Right ventricle myocardium inferior (tissue), 1 donor: ENCODE data around the gene SDK1. TPM values are rescaled to one million over a fixed set of nuclear protein-coding genes. Genes with fewer than 3 reads are reported as not detected.

Experiments used
- ATAC-seq: fragments of 200-7000 bp; cut with Tn5 transposase; one replicate; pipeline ENCODE4 v1.9.1; 2020; ENCODE audit warnings: mild to moderate bottlenecking, moderate library complexity
- DNase-seq: peaks from one replicate; pipeline ENCODE4 v3.0.0; 2021; ENCODE audit errors: missing footprints
- intact Hi-C: fragments of 100-400 bp; cut with DNase I; formaldehyde crosslinking; loops from one replicate; pipeline ENCODE4 v1.11.0; 2022
- total RNA-seq: library from RNA; stranded (reverse); fragmentation: NEBNext Ultra II Directional; extraction: Animal tissue kit (Norgen Biotek cat#: 25700); gene quantifications from one replicate; pipeline ENCODE4 v1.2.1, GENCODE V29; 2021
- donor health status: DM: no; HTN: yes; CAD: no; lungs with severe emphysema.

Gene SDK1
- total RNA-seq, 1 donor from 2014 or later, result 2.3 TPM

DNA sequence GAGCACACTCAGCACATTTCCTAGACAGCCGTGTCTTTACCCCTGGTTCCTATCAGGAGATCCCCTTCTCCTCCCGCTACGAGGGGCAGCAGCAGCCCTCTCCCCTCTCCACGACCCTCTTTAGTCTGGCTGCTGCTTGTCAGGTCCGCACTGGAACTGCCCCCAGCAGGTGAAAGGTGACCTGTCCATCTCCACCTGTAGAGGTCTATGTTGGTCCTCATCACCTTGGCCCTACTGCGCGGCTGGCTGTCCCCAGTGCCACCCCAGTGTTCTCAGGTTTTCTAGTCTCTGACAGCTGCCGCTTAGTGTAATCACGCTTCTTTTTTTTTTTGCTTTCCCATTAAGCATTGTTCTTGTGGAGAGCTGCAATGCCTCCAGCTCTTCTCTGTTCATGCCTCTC is 545.7 kb downstream of the SDK1 start:
- intact Hi-C loops, result no loop called here
- ATAC-seq (no peak), DNase-seq (no peak)

DNA sequence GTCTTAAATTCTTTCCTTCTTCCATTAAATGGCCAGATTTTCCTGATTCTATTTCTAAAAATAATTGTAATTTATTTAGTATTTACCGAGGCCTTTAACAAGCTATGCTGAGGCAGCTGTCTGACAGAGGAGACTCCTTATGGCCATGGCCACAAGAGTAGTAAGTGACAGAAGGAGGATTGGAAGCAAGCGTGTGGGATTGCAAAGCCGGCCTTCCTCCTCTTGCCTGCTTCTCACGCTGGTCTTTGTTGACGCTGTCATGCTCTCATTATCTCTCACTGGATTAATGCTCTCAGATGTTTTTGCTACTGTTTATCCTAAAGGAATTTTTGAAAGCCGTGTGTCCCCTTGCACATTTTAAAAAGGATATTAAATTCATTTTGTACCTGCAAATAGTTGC is 546.3 kb downstream of the SDK1 start:
- no peak for ATAC-seq
- intact Hi-C loops, result no loop called here

DNA sequence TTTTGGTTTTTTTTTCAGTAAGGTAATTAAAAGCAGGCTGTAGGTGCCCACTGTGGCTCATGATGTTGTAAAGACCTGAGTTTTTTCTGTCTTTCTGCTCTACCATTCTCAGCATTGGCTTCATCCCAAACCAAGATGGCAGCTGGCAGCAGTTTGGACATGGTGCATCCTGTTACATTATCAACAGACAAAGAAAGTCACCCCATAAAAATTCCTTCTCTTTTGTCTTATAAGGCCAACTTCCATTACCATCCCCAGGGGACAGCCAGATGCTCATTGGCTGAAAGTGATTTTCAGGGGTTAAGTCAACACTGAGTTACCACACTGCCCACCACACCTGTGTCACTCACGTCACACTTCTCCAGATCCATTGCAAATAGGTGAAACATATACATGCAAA is 558.4 kb downstream of the SDK1 start:
- no peak for ATAC-seq
- intact Hi-C loops, result no loop called here
- no peak for DNase-seq

More for the DNA sequence above, 546.3 kb downstream of the SDK1 start:
- no peak for DNase-seq

DNA sequence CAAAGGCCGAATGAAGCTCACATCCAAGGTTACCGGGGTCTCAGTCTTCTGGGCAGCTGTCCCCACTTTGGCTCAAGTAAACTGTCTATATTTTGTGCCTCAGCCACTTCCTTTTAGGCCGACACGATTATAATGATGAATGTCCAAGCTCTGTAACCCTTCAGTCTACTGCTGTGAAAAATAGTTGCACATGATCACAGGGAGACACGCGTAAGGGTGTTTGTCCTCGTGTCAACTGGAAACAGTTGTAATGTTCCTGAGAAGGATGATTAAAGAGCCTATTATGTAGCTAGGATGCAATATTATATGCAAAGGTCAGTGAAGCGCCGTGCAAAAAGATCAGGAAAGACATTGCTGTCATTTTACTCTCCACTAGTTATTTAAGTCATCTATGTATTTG is 559.9 kb downstream of the SDK1 start:
- no peak for DNase-seq
- intact Hi-C loops, result no loop called here
- no peak for ATAC-seq

DNA sequence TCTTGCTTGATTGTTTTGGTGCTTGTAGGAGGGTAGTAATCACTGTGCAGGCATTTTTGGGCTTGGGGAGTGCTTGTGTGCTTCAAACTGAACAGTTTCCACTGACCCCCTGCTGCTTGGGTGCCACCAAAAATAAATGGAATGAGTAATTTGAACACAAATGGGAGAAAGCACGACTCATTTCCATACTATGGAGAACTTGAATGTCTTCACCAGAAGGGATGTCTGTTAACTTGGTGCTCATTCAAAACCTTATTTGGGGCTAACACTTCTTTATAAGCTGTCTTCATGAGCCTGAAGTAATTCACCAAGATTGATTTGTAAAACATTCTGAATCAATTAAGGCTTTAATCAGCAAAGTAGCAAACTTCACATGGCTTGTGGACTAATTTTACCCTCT is 560.3 kb downstream of the SDK1 start:
- ATAC-seq (no peak), DNase-seq (no peak)
- intact Hi-C loops, result no loop called here

DNA sequence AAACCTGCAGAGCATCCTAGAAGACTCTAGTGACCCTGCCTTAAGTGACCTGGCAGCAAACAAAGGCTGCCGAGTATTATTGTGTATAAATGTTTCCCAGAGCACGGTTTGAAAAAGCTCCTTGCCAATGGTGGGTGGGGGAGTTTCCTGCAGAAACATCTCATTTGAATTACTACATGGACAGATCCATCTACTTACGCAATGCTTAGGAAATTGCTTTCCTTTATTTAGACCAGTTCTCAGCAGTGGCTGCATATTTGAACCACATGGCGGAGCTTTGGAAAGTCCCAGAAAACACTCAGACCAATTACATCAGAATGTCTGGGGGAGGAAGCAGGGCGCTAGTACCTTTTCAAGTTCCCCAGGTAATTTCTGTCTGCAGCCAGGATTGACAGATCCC is 560.9 kb downstream of the SDK1 start:
- intact Hi-C loops, result no loop called here
- peak; percentile 77 for ATAC-seq
- DNase-seq, result no peak

DNA sequence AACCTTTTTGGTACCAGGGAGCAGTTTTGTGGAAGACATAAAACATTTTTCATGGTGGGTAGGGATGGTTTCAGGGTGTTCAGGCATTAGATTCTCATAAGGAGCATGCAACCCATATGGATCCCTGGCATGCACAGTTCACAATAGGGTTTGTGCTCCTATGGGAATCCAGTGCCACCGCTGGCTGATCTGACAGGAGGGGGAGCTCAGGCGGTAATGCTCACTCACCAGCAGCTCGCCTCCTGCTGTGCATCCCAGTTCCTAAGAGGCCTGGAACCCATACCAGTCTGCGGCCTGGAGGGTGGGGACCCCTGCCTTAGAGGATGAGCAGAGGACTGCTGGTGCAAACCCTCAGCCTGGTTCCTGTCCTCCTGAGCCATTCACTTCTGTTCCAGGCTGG is 561.7 kb downstream of the SDK1 start:
- intact Hi-C loops, result no loop called here
- ATAC-seq, result no peak
- DNase-seq, result no peak

DNA sequence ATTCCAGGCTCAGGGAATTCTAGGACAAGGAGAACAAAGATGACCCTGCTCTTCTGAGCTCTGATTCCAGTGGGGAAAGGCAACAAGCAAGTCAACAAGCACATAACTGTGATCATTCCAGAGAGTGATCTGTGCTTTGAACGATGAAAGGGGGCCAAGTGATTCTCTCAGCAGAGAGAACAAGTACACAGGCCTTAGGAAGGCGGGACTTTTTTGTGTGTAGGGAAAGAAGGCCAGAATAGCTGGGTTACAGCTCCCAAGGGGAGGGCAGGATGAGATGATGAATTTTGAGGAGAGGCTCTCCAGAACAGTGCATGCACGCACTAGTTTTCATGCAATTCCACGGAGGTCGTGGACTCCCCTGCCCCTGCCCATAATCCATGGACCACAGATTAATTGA is 565.2 kb downstream of the SDK1 start:
- intact Hi-C loops, result no loop called here
- DNase-seq (no peak), ATAC-seq (peak; percentile 30)

DNA sequence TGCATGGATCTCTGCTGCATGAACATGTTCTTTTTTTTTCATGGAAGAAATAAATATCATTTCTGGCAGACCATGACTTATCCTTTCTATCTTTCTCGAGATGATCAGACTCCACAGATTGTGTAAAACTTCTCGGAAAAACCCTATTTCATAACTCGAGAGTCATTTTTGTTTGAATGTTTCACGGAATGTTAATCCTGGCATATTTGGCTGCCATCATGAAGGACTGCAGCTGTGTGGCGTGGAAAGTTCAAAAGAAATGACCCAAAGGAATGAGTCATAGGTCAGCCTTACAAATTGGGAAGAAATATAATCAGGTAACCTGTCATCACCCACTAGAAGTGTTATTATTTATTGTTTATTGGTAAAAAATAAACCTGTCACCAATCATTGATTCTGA is 566.8 kb downstream of the SDK1 start:
- no peak for DNase-seq
- intact Hi-C loops, result no loop called here
- peak; percentile 52 for ATAC-seq

DNA sequence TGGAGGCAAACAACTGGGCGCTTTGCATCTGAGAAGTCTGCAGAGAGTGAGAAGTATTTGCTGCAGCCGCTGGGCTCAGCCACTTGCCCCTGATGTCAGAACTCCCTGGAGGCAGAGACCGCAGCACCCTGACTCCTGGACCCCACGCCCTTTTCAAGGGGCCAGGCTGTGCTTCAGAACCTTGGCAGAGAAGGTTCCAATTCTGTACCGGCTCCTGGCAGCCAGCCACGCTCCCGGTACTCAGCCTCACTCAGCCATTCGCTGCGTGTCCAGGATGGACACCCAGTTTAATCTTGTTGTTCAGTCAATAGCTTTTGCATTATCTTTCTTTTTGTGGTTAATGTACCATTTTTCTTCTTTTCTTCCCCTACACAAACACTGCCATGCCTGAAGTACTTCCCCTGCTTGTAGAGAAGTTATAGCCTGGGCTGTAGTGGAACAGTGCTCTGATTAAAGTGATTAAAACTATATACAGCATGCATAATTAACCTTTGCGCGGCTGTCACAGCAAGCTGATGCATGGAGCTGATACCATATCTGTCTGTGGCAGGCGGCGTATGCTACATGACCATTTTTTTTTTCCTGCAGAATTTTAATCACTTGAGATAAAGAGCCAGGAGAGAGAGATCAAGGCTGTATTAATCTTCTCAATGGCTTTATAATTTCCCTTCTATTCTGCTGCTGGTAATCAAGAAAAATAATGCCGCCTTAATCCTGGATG is 578.5 kb downstream of the SDK1 start:
- ATAC-seq (peak; percentile 23), DNase-seq (no peak)
- intact Hi-C loops, result no loop called here

DNA sequence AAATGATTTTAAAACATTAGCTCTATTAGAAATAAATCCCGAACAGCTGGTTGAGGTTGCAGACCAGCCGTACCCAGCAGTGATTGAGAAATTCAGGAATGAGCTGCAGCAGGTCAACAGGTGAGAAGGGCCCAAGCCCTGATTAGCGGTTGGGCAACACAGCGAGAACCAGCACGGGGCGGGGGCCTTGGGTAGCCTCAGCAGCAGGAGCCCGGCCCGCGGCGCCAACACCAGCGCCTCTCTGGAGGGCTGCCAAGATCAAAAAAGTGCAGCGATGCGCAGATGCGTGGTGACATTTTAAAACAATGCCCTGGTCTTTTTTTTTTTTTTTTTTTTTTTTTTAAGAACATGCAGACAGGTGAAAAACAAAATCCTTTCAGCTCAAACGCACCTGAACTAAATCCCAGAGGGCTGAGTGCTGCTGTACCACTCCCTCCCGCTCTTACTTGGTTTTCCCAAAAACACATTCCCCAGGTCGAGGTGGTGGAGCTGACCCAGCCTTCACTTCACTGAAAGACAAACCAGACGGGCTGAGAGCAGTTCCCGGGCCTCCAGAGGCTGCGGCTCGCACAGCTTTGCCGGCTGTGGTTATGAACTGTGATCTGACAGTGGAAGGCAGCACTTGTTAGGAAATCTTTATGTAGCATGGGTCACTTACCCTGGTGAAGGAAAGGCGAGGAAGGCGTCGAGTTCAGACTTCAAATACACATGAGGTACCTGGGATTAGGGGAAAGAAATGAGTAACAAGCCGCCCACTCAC is 579.4 kb downstream of the SDK1 start:
- no peak for DNase-seq
- no peak for ATAC-seq
- intact Hi-C loops, result no loop called here

DNA sequence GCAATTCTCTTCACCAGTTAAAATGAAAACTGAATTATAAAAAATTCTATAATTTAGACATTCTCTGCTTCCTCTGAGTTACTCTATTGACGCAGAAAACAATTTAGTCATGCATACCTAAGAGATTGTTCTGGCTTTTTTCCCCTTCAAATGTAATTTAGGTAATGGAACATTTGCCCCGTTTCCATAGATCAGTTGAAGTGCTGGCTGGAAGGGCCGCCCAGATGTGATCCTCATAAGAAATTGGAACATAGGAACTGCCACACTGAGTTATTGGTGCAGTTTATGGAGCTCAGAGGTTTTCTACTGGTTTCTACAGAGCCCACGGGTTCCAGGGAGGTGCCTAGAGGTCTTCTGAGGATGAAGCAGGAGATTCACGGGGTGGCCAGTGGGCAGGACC is 581.7 kb downstream of the SDK1 start:
- DNase-seq (no peak), ATAC-seq (no peak)
- intact Hi-C loops, result no loop called here

DNA sequence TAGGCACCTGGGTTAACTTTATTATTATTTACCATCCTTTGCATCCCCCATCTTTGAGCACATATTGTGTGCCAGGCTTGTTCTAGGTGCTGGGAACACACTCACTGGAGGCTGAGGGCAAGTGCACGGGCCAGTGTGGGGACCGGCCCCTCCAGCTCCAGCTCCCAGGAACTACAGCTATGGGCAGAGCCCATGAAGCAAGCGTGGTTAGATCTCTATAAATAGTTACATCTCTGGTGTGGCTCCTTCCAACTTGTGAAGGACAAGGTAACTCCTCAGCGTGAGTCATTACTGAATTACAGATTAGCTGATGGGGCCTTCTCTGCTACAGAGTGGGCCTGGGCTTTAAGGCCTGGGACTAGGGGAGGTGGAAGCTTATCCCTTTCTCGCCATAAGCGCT is 583.5 kb downstream of the SDK1 start:
- no peak for ATAC-seq
- intact Hi-C loops, result no loop called here
- DNase-seq, result no peak

DNA sequence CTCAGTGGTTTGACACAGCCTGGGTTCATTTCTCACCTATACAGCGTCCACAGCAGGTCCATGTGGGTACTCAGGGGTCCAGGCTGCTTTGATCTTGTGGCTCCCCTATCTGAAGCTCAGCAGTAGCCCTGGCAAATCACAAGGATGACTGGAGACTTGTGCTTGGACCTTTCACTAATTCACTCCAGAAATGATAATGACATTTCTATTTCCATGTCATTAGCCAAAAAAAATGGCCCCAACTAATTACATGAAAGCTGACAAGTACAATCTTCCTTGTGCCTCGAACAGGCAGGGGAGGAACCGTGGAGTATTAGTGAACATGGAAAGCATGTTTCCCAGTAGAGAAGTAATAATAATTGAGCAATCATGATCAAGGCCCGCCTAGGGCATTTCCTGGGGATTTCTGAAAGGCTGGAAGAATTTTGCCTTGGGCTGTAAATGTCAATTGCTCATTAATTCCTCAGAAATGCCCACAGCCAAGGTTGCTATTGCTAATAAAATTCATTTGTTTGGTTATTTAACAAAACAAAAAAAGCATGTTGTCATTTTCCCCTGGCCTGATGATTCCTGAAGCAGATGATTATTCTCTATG is 586.1 kb downstream of the SDK1 start:
- intact Hi-C loops, result no loop called here
- DNase-seq (no peak), ATAC-seq (no peak)

DNA sequence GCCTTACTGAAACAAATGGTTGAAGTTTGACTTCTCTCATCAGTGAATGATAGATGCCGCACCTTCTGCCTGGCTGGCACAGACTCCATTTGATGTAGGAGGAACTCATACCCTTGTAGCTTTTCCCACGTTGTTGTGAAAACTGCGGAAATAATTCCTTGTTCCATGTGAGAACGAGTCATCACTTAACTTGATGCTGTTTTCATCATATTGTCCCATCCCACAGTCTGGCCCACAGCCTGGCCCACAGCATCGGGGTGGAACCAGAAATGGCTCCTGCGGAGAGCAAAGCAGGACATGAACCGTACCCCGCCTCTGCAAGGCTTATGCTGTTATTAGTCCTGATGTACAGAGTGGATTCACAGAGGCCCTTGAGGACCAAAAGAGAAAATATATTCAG is 587.0 kb downstream of the SDK1 start:
- intact Hi-C loops, result no loop called here
- no peak for DNase-seq
- ATAC-seq, result no peak

DNA sequence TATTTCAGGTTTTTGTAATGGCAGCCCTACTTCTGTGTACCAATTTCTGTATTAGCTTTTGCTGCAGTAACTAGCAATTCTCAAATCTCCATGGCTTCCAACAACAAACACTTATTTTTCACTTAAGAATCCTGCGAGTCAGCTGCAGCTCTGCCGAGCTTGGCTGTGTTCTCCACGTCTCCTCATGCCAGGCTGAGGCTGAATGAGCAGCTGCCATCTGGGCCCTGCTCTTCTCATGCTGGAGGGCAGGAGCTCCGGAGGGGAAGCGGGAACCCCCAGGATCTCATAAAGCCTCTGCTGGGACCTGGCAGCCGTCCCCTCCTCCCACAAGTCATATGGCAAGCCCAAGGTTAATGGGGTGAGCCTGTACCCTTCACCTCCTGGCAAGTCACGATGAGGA is 591.1 kb downstream of the SDK1 start:
- ATAC-seq, result no peak
- intact Hi-C loops, result no loop called here

DNA sequence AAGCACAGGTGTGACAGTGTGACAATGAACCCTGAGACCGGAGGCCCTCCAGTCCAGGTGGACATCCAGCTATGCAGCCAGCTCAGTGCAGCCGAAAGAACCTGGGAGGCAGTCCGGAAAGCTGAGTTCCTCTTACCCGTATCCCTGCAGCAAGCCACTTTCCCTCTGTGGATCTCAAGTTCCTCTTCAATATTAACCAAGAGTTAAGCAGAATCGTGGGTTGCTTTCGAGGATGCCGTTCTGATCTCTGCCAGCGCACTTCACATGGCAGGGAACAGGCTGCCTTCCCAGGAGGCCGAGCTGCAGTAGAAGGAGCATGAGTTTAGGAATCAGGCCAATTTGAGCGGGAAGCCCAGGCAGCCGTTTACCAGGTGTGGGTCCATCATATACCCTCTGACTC is 591.6 kb downstream of the SDK1 start:
- no peak for DNase-seq
- intact Hi-C loops, result no loop called here
- ATAC-seq, result no peak

More for the DNA sequence above, 591.1 kb downstream of the SDK1 start:
- DNase-seq, result no peak

DNA sequence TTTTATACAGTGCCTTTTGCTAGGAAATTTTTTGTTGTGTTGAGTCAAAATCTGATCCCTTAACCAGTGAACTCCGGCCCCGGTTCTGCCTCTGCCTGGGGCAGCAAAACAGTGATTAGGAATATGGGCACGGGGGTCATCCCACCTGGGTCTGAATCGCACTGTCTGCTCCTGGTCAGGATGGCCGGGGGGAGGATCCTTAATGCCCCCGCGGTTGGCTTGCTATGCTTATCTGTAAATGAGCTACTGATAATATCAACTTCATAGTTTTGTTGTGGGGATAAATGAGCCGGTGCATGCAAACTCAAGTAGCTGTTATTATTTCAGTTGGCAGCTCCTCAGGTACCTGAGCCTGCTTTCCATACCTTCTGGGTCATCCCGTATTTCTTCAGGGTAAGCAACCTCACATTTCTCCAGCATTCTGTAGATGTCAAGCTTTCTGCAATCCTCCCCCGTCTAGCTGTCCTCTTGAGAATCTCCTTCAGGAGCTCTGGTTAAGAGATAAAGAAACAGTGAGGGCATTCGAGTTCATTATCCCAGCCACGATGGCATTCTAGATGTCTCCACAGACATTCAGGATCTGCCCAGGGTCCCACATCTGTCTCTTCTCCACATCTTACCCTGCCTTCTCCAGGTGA is 592.2 kb downstream of the SDK1 start:
- ATAC-seq, result no peak
- intact Hi-C loops, result no loop called here

DNA sequence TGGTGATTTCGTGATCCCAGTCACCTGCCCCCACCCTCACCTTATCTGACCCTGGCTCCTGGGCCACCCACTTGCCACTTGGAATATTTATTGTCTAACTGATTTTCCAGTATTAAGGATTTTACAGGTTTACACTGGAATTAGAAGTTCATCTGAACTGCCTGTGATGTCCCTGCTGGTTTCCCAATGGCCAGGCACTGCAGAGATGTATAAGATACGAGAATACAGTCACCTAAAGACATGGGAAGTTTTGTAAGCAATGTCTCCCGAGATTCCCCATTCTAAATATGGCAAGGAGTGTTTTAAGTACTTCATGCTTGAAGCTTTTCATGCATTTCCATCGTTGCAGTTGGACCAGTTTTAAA is 592.7 kb downstream of the SDK1 start:
- ATAC-seq (no peak), DNase-seq (no peak)
- intact Hi-C loops, result no loop called here

More for the DNA sequence above, 592.2 kb downstream of the SDK1 start:
- DNase-seq, result no peak
